HG03565 (cell line): ENCODE data around the gene TRAPPC8.
"Not testable (repeated sequence)": the region's sequence is repeated elsewhere in the genome, so short reads cannot be mapped to it uniquely, and the experiment has no call there.

ENCODE experiments used
- ATAC-seq: cut with Tn5 transposase; IDR thresholded peaks from one replicate; pipeline ENCODE4 v1.9.1; 2021; ENCODE audit warnings: mild to moderate bottlenecking, moderate library complexity; ENCODE audit not compliant: unreplicated experiment

Gene TRAPPC8

DNA sequence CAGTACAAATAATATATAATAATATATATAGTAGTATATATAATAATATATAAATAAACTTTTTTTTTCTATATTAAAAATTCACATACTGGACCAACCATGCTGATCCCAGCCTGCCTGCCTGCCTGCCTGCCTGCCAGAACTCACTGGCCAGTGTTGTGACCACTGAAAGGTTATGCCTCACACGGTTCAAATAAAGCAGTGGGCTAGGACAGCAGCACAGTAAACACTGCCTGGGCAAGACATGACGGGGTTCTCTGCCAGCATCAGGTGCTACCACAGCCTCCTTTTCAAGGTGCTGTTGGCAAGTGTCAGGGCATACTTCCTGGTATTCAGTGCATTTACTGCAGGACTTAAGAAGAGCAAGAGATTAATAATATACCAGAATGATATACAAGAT, 67.6 kb downstream of the TRAPPC8 start:
- no peak for ATAC-seq

DNA sequence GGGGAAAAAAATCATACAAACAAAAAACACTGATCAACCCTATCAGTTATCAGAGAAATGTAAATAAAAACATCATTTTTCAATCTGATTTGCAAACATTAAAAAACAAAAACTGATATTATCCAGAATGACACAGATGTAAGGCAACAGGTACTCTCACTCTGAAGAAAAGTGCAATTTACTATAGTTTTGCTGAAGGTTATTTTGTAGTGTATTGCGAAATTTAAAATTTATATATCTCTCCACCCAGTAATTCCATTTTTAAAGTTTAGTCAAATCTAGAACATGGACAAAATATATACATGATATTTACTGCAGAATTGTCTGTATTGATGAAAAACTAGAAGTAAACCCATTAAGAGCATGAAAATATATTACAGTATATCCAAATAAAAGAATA, 79.8 kb downstream of the TRAPPC8 start:
- no peak for ATAC-seq

DNA sequence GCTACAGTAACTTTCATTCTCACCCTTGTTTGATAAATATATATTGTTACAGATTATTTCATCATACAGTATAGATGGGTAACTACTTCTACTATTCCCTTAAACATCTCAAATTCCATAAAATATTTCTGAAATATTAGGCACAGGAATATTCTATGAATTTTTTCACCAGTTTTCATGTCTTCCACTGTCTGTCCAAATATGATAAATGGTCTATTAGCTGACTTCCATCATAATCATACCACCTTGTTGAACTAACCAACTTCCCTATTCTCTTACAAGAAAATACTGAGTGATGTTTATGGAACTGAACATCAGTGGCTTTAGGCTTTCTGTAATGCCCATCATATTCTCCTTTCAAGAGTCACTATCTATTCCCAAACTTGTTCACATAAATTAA, 82.4 kb downstream of the TRAPPC8 start:
- no peak for ATAC-seq

GRCh38 chr18:31857526-31858106, 85.3 kb downstream of the TRAPPC8 start:
- no peak for ATAC-seq

DNA sequence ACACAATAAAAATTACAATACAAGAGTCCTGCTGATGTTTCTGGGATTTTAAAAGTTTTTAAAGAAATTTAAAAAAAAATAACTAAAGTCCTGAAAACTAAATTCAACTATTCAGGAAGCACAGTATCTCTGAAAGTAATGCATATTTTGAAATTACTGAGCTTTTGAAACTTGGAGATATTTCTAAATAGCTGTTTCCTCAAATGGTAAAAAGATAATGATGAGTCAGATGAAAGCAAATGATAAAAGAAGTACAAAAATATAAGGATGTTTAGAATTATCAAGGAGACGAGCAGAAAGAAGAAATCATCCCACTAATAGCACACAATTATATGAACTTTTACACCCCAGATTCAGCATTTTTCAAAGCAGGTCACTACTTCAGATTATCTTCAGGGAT, 92.1 kb downstream of the TRAPPC8 start:
- no peak for ATAC-seq

DNA sequence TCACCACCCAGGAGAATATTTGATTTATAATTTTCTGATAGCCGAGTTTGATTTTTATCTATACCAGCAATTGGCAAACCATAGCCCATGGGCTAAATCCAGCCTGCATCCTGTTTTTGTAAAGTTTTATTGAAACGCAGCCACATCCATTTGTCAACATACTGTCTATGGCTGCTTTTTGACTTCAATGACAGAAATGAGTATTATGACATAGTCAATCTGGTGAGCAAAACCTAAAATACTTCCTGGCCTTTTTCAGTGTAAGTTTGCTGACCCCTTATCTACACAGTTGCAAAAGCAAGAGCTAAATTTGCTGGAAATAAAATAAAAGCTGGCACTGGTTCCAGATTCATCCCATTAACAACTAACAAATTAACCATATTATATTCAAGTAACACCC, 102.4 kb downstream of the TRAPPC8 start:
- ATAC-seq: no peak

GRCh38 chr18:31837879-31838278, 105.0 kb downstream of the TRAPPC8 start:
- ATAC-seq: no peak

GRCh38 chr18:31835528-31836133, 107.3 kb downstream of the TRAPPC8 start:
- no peak for ATAC-seq

GRCh38 chr18:31831903-31832302, 111.0 kb downstream of the TRAPPC8 start:
- no peak for ATAC-seq

GRCh38 chr18:31830686-31831085, 112.2 kb downstream of the TRAPPC8 start:
- no peak for ATAC-seq

DNA sequence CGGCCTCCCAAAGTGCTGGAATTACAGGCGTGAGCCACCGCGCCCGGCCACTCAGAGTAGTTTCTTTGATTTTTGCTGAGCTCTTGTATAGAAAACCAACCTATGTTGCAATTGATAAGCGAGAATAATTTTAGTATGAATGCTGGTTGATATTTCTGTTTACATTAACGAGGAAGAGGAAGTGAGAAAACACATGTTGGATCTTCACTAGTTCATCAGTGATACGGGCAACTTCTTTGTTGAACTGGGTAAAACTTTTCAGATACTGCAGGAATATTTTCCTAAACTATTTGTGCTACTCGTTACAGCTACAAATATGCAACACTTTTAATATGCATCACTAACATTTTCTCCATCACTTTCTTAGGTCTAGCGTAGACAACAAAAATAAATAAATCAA, 114.3 kb downstream of the TRAPPC8 start:
- ATAC-seq: no peak

DNA sequence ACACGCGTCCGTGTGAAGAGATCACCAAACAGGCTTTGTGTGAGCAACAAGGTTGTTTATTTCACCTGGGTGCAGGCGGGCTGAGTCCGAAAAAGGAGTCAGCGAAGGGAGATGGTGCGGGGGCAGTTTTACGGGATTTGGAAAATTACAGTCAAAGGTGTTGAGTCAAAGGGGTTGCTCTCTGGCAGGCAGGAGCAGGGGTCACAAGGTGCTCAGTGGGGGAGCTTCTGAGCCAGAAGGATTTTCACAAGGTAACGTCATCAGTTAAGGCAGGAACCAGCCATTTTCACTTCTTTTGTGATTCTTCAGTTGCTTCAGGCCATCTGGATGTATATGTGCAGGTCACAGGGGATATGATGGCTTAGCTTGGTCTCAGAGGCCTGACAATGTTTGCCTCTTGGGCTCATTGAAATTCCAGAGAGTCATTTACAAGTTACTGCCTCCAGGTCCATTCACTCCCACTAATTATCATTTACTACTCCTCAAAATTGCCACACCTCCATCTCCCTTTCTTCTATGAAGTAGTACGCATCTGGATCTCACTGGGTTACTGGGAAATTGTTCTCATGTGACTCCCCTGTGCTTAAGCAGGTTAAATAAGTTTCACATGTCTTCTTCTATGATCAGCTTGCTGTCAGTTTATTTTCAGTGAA, 116.1 kb downstream of the TRAPPC8 start:
- ATAC-seq: not testable (repeated sequence)

- ATAC-seq: no peak
Observed at GRCh38 chr18:31825772-31826171, 117.2 kb downstream of the TRAPPC8 start.

DNA sequence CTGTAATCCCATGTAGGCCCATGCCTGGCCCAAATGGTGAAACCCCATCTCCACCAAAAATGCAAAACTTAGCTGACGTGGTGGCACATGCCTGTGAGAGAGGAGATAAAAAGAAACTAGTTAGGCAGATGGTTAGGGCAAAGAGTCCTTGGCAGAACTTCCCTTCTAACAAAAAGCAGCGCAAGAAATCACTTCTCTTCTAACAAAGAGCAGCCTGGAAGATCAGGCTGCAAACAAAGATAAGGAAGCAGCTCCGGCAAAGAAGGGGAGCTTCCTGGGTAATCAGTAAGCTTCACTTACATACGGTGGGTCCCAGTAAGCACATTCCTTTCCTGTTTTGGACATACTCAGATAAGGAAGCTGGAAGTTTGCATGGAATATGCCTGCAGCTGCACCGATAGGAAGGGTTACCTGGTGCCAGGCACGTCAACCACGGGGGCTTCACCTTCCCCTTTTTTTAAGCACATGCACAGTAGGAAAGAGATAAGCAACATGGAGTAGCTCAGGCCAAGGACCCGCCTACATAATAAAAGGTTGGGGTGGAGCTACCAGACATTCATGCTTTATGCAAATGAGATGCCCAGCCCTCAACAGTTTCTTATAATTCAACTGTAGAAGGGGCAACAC, 121.3 kb downstream of the TRAPPC8 start:
- no peak for ATAC-seq

DNA sequence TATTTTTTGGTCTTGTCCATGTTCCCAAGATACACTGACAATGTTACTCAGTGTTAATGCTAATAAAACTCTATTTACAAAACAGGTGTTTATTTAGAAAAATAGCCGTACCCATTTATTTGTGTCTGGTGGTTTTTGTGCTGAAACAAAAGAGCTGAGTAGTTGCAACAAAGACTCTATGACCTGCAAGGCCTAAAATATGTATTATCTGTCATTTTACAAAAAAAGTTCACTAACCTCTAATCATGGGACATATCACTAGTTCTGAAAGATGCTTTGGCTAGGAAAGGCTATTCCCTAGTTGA, 123.1 kb downstream of the TRAPPC8 start:
- ATAC-seq: no peak

DNA sequence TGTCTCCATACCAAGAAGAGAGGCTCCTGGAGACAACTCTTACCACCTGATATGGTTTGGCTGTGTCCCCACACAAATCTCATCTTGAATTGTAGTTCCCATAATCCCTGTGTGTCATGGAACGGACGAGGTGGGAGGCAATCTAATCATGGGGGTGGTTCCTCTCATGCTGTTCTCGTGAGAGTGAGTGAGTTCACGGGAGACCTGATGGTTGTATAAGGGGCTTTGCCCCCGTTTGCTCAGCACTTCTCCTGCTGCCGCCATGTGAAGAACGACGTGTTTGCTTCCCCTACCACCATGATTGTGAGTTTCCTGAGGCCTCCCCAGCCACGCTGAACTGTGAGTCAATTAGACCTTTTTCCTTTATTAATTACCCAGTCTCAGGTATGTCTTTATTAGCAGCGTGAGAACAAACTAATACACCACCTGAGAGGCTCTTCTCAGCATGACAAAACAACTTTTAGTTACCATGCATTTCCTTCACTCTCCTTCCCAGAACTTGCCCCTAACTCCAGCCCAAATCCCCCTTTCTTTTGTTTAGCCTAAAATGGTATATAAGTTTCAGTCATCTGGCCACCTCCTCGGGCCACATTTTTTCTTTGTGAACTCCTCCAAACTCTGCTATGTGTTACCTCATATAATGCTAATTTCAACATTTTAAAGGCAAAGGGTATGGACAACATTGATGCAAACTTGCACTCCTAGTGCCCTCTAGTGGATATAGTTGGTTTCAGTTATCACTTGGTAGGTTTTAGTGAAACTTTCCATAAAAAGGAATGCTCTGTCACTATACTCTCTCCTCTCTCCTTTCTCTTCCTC, 123.6 kb downstream of the TRAPPC8 start:
- ATAC-seq: peak; percentile 83

GRCh38 chr18:31814132-31814531, 128.8 kb downstream of the TRAPPC8 start:
- ATAC-seq: no peak

- not testable (repeated sequence) for ATAC-seq
Observed at GRCh38 chr18:31810336-31811130, 132.4 kb downstream of the TRAPPC8 start.

DNA sequence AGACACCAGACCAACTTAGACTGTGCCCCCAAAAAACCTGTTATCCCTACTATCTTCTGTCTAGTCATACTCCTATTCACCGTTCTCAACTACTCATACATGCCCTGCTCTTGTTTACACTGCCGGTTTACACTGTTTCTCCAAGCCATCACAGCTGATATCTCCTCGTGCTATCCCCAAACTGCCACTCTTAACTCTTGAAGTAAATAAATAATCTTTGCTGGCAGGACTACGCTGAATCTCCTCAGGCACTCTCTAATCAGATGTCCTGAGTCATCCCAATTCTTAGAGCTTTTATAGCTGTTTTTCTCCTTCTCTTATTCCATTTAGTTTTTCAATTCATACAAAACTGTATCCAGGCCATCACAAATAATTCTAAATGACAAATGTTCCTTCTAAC, 133.9 kb downstream of the TRAPPC8 start:
- ATAC-seq: not testable (repeated sequence)

GRCh38 chr18:31801078-31801477, 141.8 kb downstream of the TRAPPC8 start:
- no peak for ATAC-seq

GRCh38 chr18:31799257-31799656, 143.7 kb downstream of the TRAPPC8 start:
- not testable (repeated sequence) for ATAC-seq
